Measurements from ENCODE around the gene RPUSD1.

DNA sequence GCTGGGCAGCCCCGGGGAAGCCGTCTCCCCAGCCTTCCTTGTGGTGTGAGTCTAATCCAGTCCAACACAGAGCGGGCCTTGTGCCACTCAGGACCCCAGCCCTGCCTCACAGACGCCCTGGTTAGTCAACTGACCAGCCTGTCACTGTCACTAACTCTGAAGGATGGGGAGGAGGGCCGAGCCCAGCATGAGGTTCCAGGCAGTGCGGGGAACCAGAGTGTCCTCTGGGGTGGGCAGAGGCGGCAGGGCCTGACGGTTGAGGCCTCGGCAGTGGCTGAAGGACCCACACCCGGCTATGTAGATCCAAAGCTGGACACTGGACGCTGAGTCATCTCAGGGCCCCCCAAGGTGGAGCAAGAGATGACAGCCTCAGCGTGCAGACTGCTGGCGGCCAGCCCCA, 8.6 kb downstream of the RPUSD1 start:
- TF ChIP-seq, protein P1, sequence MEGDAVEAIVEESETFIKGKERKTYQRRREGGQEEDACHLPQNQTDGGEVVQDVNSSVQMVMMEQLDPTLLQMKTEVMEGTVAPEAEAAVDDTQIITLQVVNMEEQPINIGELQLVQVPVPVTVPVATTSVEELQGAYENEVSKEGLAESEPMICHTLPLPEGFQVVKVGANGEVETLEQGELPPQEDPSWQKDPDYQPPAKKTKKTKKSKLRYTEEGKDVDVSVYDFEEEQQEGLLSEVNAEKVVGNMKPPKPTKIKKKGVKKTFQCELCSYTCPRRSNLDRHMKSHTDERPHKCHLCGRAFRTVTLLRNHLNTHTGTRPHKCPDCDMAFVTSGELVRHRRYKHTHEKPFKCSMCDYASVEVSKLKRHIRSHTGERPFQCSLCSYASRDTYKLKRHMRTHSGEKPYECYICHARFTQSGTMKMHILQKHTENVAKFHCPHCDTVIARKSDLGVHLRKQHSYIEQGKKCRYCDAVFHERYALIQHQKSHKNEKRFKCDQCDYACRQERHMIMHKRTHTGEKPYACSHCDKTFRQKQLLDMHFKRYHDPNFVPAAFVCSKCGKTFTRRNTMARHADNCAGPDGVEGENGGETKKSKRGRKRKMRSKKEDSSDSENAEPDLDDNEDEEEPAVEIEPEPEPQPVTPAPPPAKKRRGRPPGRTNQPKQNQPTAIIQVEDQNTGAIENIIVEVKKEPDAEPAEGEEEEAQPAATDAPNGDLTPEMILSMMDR (IDR thresholded peaks at IDR 0.05): no peak
- TF ChIP-seq EP300 (IDR thresholded peaks at IDR 0.05) (no peak), POLR2A (IDR thresholded peaks at IDR 0.05) (no peak)
